ENCODE data around the gene DNAH8.

The DNAH8 gene

GRCh38 chr6:39037082-39037508 is 322.0 kb downstream of the DNAH8 start:
- Histone ChIP-seq H2BK5ac (ENCODE audit: low read depth, low read length, poor library complexity) (no peak overlapping the region), H3K4me2 (ENCODE audit: low read length) (no peak overlapping the region)
- no peak for DNase-seq

GRCh38 chr6:39037707-39038106 is 322.6 kb downstream of the DNAH8 start:
- Histone ChIP-seq H3K27me3 (ENCODE audit: insufficient read depth, low read length) (no peaks in the 10 kb centered on the region), H3K14ac (ENCODE audit: low read length) (no peak overlapping the region), H4K12ac (ENCODE audit: low read depth, low read length) (no peak overlapping the region), H3K4me1 (ENCODE audit: control insufficient read depth in 1 of 2, insufficient read depth in 2 of 2, low read length in 2 of 2) (no peaks in the 10 kb centered on the region), H3K79me1 (ENCODE audit: low read length) (no peaks in the 10 kb centered on the region), H4K8ac (ENCODE audit: low read depth, low read length) (no peak overlapping the region), H3K79me2 (ENCODE audit: control insufficient read depth, insufficient read depth, low read length, poor library complexity) (no peaks in the 10 kb centered on the region), H2BK12ac (ENCODE audit: low read length) (no peak overlapping the region), H3K4ac (ENCODE audit: low read depth, low read length) (no peak overlapping the region), H3K4me2 (ENCODE audit: low read length) (no peak overlapping the region), H2BK120ac (ENCODE audit: insufficient read depth, low read length, poor library complexity) (no peak overlapping the region), H4K91ac (ENCODE audit: low read depth, low read length) (no peak overlapping the region), H3K36me3 (ENCODE audit: control insufficient read depth in 1 of 2, insufficient read depth in 2 of 2, low read length in 2 of 2) (no peaks in the 10 kb centered on the region), H2AFZ (ENCODE audit: insufficient read depth, low read length, poor library complexity) (no peak overlapping the region), H2AK5ac (ENCODE audit: low read length) (no peak overlapping the region), H3K23ac (ENCODE audit: low read length) (no peak overlapping the region), H3K9me3 (ENCODE audit: insufficient read depth, low read depth, low read length) (no peaks in the 10 kb centered on the region), H2BK5ac (ENCODE audit: low read depth, low read length, poor library complexity) (no peak overlapping the region), H3K4me3 (ENCODE audit: low read depth, low read length) (no peak overlapping the region), H3K9ac (ENCODE audit: low read length) (no peak overlapping the region), H3K27ac (ENCODE audit: low read depth, low read length) (no peak overlapping the region), H3K18ac (ENCODE audit: low read length) (no peak overlapping the region)
- no peak for DNase-seq
- no CpG with 5 or more reads among the region's 6 CpGs for WGBS (ENCODE audit: extremely low coverage, insufficient coverage, insufficient read length)

More at GRCh38 chr6:39037082-39037508, 322.0 kb downstream of the DNAH8 start:
- no peak overlapping the region for H3K23ac ChIP-seq (ENCODE audit: low read length)
- H2AFZ ChIP-seq (ENCODE audit: insufficient read depth, low read length, poor library complexity) = no peak overlapping the region
- H3K14ac ChIP-seq (ENCODE audit: low read length) = no peak overlapping the region
- no peaks in the 10 kb centered on the region for H3K79me2 ChIP-seq (ENCODE audit: control insufficient read depth, insufficient read depth, low read length, poor library complexity)
- H3K18ac ChIP-seq (ENCODE audit: low read length) = no peak overlapping the region
- no peaks in the 10 kb centered on the region for H3K36me3 ChIP-seq (ENCODE audit: control insufficient read depth in 1 of 2, insufficient read depth in 2 of 2, low read length in 2 of 2)
- H2BK120ac ChIP-seq (ENCODE audit: insufficient read depth, low read length, poor library complexity) = no peak overlapping the region
- H2BK12ac ChIP-seq (ENCODE audit: low read length) = no peak overlapping the region
- no peaks in the 10 kb centered on the region for H3K27me3 ChIP-seq (ENCODE audit: insufficient read depth, low read length)
- no peak overlapping the region for H3K4ac ChIP-seq (ENCODE audit: low read depth, low read length)
- H3K9ac ChIP-seq (ENCODE audit: low read length) = no peak overlapping the region
- no peaks in the 10 kb centered on the region for H3K79me1 ChIP-seq (ENCODE audit: low read length)
- H4K12ac ChIP-seq (ENCODE audit: low read depth, low read length) = no peak overlapping the region
- no peak overlapping the region for H2AK5ac ChIP-seq (ENCODE audit: low read length)
- no peaks in the 10 kb centered on the region for H3K9me3 ChIP-seq (ENCODE audit: insufficient read depth, low read depth, low read length)
- no peak overlapping the region for H4K91ac ChIP-seq (ENCODE audit: low read depth, low read length)
- H3K4me3 ChIP-seq (ENCODE audit: low read depth, low read length) = no peak overlapping the region
- no peak overlapping the region for H3K27ac ChIP-seq (ENCODE audit: low read depth, low read length)
- WGBS (ENCODE audit: extremely low coverage, insufficient coverage, insufficient read length) = no CpG with 5 or more reads among the region's 4 CpGs
- no peaks in the 10 kb centered on the region for H3K4me1 ChIP-seq (ENCODE audit: control insufficient read depth in 1 of 2, insufficient read depth in 2 of 2, low read length in 2 of 2)
- H4K8ac ChIP-seq (ENCODE audit: low read depth, low read length) = no peak overlapping the region

GRCh38 chr6:39040080-39040673 is 325.1 kb downstream of the DNAH8 start:
- no peak overlapping the region for H3K9ac ChIP-seq (ENCODE audit: low read length)
- no peak overlapping the region for H4K8ac ChIP-seq (ENCODE audit: low read depth, low read length)
- H4K12ac ChIP-seq (ENCODE audit: low read depth, low read length) = no peak overlapping the region
- H2BK120ac ChIP-seq (ENCODE audit: insufficient read depth, low read length, poor library complexity) = no peak overlapping the region
- H3K9me3 ChIP-seq (ENCODE audit: insufficient read depth, low read depth, low read length) = no peaks in the 10 kb centered on the region
- no peak overlapping the region for H3K23ac ChIP-seq (ENCODE audit: low read length)
- H2AK5ac ChIP-seq (ENCODE audit: low read length) = no peak overlapping the region
- WGBS (ENCODE audit: extremely low coverage, insufficient coverage, insufficient read length) = no CpG with 5 or more reads among the region's 10 CpGs
- H2AFZ ChIP-seq (ENCODE audit: insufficient read depth, low read length, poor library complexity) = no peak overlapping the region
- H3K27ac ChIP-seq (ENCODE audit: low read depth, low read length) = no peak overlapping the region
- no peaks in the 10 kb centered on the region for H3K79me1 ChIP-seq (ENCODE audit: low read length)
- no peak overlapping the region for H3K18ac ChIP-seq (ENCODE audit: low read length)
- H3K79me2 ChIP-seq (ENCODE audit: control insufficient read depth, insufficient read depth, low read length, poor library complexity) = no peaks in the 10 kb centered on the region
- no peak overlapping the region for H2BK12ac ChIP-seq (ENCODE audit: low read length)
- no peak overlapping the region for H4K91ac ChIP-seq (ENCODE audit: low read depth, low read length)
- H3K4me1 ChIP-seq (ENCODE audit: control insufficient read depth in 1 of 2, insufficient read depth in 2 of 2, low read length in 2 of 2) = no peaks in the 10 kb centered on the region
- no peak overlapping the region for H3K4me2 ChIP-seq (ENCODE audit: low read length)
- H3K14ac ChIP-seq (ENCODE audit: low read length) = no peak overlapping the region
- no peaks in the 10 kb centered on the region for H3K27me3 ChIP-seq (ENCODE audit: insufficient read depth, low read length)
- no peak overlapping the region for H3K4ac ChIP-seq (ENCODE audit: low read depth, low read length)
- H2BK5ac ChIP-seq (ENCODE audit: low read depth, low read length, poor library complexity) = no peak overlapping the region
- no peak overlapping the region for H3K4me3 ChIP-seq (ENCODE audit: low read depth, low read length)
- no peaks in the 10 kb centered on the region for H3K36me3 ChIP-seq (ENCODE audit: control insufficient read depth in 1 of 2, insufficient read depth in 2 of 2, low read length in 2 of 2)
- no peak for DNase-seq

- no peaks in the 10 kb centered on the region for H3K79me2 ChIP-seq (ENCODE audit: control insufficient read depth, insufficient read depth, low read length, poor library complexity)
- no peak overlapping the region for H3K4me3 ChIP-seq (ENCODE audit: low read depth, low read length)
- H3K4me1 ChIP-seq (ENCODE audit: control insufficient read depth in 1 of 2, insufficient read depth in 2 of 2, low read length in 2 of 2) = no peaks in the 10 kb centered on the region
- H3K14ac ChIP-seq (ENCODE audit: low read length) = no peak overlapping the region
- DNase-seq = no peak
- no peak overlapping the region for H4K8ac ChIP-seq (ENCODE audit: low read depth, low read length)
- H3K4ac ChIP-seq (ENCODE audit: low read depth, low read length) = no peak overlapping the region
- no peak overlapping the region for H3K23ac ChIP-seq (ENCODE audit: low read length)
- H3K36me3 ChIP-seq (ENCODE audit: control insufficient read depth in 1 of 2, insufficient read depth in 2 of 2, low read length in 2 of 2) = no peaks in the 10 kb centered on the region
- H2BK5ac ChIP-seq (ENCODE audit: low read depth, low read length, poor library complexity) = no peak overlapping the region
- no peak overlapping the region for H2AFZ ChIP-seq (ENCODE audit: insufficient read depth, low read length, poor library complexity)
- no peak overlapping the region for H2BK120ac ChIP-seq (ENCODE audit: insufficient read depth, low read length, poor library complexity)
- H3K27me3 ChIP-seq (ENCODE audit: insufficient read depth, low read length) = no peaks in the 10 kb centered on the region
- H3K9ac ChIP-seq (ENCODE audit: low read length) = no peak overlapping the region
- no peaks in the 10 kb centered on the region for H3K9me3 ChIP-seq (ENCODE audit: insufficient read depth, low read depth, low read length)
- no CpG with 5 or more reads among the region's 2 CpGs for WGBS (ENCODE audit: extremely low coverage, insufficient coverage, insufficient read length)
- no peak overlapping the region for H3K27ac ChIP-seq (ENCODE audit: low read depth, low read length)
- H4K12ac ChIP-seq (ENCODE audit: low read depth, low read length) = no peak overlapping the region
- H3K4me2 ChIP-seq (ENCODE audit: low read length) = no peak overlapping the region
- no peak overlapping the region for H2AK5ac ChIP-seq (ENCODE audit: low read length)
- no peaks in the 10 kb centered on the region for H3K79me1 ChIP-seq (ENCODE audit: low read length)
- no peak overlapping the region for H4K91ac ChIP-seq (ENCODE audit: low read depth, low read length)
- no peak overlapping the region for H2BK12ac ChIP-seq (ENCODE audit: low read length)
- no peak overlapping the region for H3K18ac ChIP-seq (ENCODE audit: low read length)
These were observed 326.0 kb downstream of the DNAH8 start for GRCh38 chr6:39041072-39041471.

Measured in trophoblast cell (in vitro differentiated cells and primary cell).